Measurements from ENCODE around the gene ZNF441. TPM values are rescaled to one million over a fixed set of nuclear protein-coding genes. Genes with fewer than 3 reads are reported as not detected.

Gene ZNF441
- 7.2 and 7.6 TPM in 2 replicates for total RNA-seq

DNA sequence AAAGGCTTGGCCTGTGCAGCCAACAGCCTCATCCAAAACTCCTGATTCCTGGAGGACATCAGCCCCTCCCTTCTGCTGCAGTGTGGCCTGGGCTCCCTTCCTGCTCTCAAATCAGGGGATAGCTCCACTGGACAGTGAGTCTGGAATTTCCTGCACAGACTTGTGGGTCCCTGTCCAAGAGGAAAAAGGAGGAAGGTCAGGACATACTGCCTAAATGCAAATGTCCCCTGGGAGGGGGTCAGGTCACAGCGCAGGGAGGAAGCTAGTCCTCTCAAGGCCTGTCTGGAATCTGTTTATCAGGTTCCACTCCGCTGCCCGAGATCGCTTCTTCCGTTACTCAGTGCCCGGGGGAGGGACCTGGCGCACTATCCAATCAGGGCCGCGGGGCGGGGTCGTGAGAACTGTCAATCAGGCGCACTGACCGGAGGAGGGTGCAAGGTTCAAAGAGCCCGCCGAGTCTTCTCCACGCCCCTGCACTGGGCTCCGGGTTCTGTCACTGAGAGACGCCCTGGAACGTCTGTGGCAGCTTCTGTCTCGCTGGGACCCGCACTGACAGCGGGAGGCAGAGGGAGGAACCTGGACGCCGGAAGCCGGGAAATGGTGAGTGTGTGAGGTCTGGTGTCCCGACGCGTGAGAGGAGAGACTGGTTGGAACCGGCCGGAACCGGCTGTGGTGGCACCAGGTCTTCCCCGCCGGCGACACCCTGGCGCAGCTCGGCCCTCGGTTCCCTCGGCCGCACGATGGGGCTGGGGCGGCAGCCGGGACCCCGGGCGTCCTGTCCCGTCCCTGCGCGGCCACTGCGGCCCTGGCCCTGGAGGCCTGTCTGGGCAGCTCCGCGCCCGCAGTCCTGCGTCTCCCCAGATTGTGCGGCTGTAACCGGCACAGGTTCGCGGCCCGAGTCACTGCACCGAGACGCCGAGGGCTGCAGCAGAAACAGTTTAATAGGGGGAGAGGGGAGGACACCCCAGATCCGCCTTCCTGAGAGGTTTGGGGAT is at the start of gene ZNF441:
Gene ZNF441 (plus strand): TSS at position 404 of the 995 bp plus-strand sequence. CDS start 194 bp downstream, at position 598.

DNA sequence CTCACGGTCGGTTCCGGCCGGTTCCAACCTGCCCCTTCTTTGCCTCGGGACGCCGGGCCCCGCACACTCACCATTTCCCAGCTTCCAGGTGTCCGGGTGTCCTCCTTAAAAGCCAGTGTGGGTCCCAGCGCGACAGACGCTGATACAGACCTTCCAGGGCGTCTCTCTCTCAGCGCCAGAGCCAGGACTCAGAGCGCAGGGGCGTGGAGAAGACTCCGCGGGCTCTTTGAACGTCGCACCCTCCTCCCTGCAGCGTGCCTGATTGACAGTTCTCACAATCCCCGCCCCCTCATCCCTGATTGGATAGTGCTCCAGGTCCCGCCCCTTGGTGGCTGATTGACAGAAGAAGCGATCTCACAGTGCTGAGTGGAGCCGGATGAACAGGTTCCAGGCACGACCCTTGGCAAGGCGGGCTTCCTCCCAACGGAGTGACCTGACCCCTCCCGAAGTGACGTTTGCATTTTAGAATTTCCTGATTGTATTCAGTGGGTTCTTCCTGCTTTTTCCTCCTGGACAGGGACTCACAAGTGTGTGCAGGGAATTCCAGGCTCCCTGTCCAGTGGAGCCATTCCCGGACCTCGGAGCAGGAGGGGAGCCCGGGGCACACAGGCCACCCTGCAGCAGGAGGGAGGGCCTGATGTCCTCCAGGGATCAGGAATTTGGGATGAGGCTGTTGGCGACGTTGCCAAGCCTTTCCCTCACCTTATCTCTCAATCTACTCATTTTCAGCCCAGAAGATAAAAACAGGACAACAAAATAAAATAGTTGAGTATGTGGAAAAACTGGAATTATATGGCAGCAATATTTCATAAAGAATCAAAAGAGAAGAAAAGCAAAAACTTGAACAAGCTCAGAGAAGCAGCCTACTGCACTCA is 27.8 kb upstream of the ZNF441 start, which contains the start of gene ZNF823:
Gene ZNF823 (minus strand): TSS at position 201 of the 875 bp plus-strand sequence. CDS start 127 bp downstream, at position 74.

GRCh38 chr19:11798391-11799330 is 31.9 kb downstream of the ZNF441 start, which contains the start of gene ZNF491:
ZNF491 (plus strand) TSS chr19:11798523; CDS start chr19:11805954, 7,431 bp downstream.

GRCh38 chr19:11814029-11814699 is 47.4 kb downstream of the ZNF441 start, which contains the start of gene ZNF440:
ZNF440 (plus strand) TSS chr19:11814273; CDS start chr19:11814448, 175 bp downstream.

Other genes starting within 250 kb of the ZNF441 start
- gene ECSIT, start 237.9 kb upstream of the ZNF441 start, total RNA-seq: 25.7 and 31.1 TPM in 2 replicates
- gene CNN1, start 228.1 kb upstream of the ZNF441 start, total RNA-seq: 0.13 TPM in 1 of 2 replicates, not detected in the other
- 25.1 and 27.8 TPM in 2 replicates for gene ELOF1, start 207.8 kb upstream of the ZNF441 start, total RNA-seq
- not detected in 2 replicates for gene ACP5, start 189.4 kb upstream of the ZNF441 start, total RNA-seq
- gene ZNF627, start 169.5 kb upstream of the ZNF441 start, total RNA-seq: 17.6 and 18.6 TPM in 2 replicates
- gene ZNF823, start 28.1 kb upstream of the ZNF441 start, total RNA-seq: 6.4 and 6.9 TPM in 2 replicates
- gene ZNF491, start 31.5 kb downstream of the ZNF441 start, total RNA-seq: 0.65 and 0.93 TPM in 2 replicates
- gene ZNF440, start 47.3 kb downstream of the ZNF441 start, total RNA-seq: 12.4 TPM in 2 replicates
- 0.29 and 0.66 TPM in 2 replicates for gene ZNF439, start 81.7 kb downstream of the ZNF441 start, total RNA-seq
- 1.4 and 6.8 TPM in 2 replicates for gene ZNF69, start 120.8 kb downstream of the ZNF441 start, total RNA-seq
- 9.4 and 9.7 TPM in 2 replicates for gene ZNF700, start 158.1 kb downstream of the ZNF441 start, total RNA-seq
- 0.57 and 1.3 TPM in 2 replicates for gene ZNF763, start 198.0 kb downstream of the ZNF441 start, total RNA-seq